SK-N-MC (cell line): Measurements from ENCODE around the gene HTR2A.

Experiments
- EZH2 ChIP-seq: fragments of 200-600 bp; sonication (generic); IDR thresholded peaks from one replicate; pipeline ENCODE4 v1.6.1; 2017; ENCODE audit warnings: antibody characterized with exemption
- POLR2AphosphoS5 ChIP-seq: IDR thresholded peaks from 2 replicates; pipeline ENCODE4 v1.6.1; 2012; ENCODE audit warnings: mild to moderate bottlenecking, low read depth, low read length, borderline replicate concordance

GRCh38 chr13:46822551-46822950 is 74.3 kb downstream of the HTR2A start:
- TF ChIP-seq POLR2AphosphoS5 (no peak), EZH2 (no peak)
